ENCODE measurements around the gene ZNF19. TPM values are rescaled to one million over a fixed set of nuclear protein-coding genes. Genes with fewer than 3 reads are reported as not detected.

ZNF19 gene
- total RNA-seq, 1 experiment from 2014 or later = 4.7 TPM

GRCh38 chr16:71428883-71429282 is 60.2 kb downstream of the ZNF19 start:
- no peak for DNase-seq
- no peak overlapping the region for H4K8ac ChIP-seq (replicated peaks; ENCODE audit: insufficient read length, low read depth, low read length)
- no peak overlapping the region for H3K56ac ChIP-seq (ENCODE audit: insufficient read length, low read depth, low read length)
- no peak overlapping the region for H3K27ac Mint-ChIP-seq
- peaks cover 0 to 4% of the 10 kb centered on the region in 2 experiments; a peak in 2 of 5 replicates for H3K9me3 Mint-ChIP-seq
- WGBS (ENCODE audit: extremely low coverage, insufficient read length, low lambda C conversion rate) = no CpG with 5 or more reads among the region's 2 CpGs
- H3K79me2 ChIP-seq (ENCODE audit: insufficient read depth, low read length) = no peaks in the 10 kb centered on the region
- no peaks in the 10 kb centered on the region for H4K20me1 ChIP-seq (ENCODE audit: control insufficient read depth, insufficient read depth, insufficient read length)
- no peaks in the 10 kb centered on the region for H3K27me3 ChIP-seq (ENCODE audit: insufficient read depth, low read length)
- H2BK12ac ChIP-seq (ENCODE audit: insufficient read length, low read depth, low read length) = no peak overlapping the region
- no peak overlapping the region for H3K4ac ChIP-seq (ENCODE audit: low read depth, low read length)
- no peaks in the 10 kb centered on the region for H3K4me1 ChIP-seq (ENCODE audit: insufficient read depth, low read length)
- H3K23me2 ChIP-seq (ENCODE audit: insufficient read length, low read depth, low read length, poor library complexity, severe bottlenecking) = no peaks in the 10 kb centered on the region
- no peak overlapping the region for H2BK15ac ChIP-seq (ENCODE audit: low read depth, low read length)
- no peak overlapping the region for H2AK5ac ChIP-seq (ENCODE audit: insufficient read length, low read length)
- no peak overlapping the region for H4K91ac ChIP-seq (ENCODE audit: insufficient read length, low read depth, low read length)
- no peaks in the 10 kb centered on the region for H3K79me1 ChIP-seq (ENCODE audit: insufficient read depth, low read depth, low read length, poor library complexity, severe bottlenecking)
- H3K4me2 ChIP-seq (ENCODE audit: insufficient read depth, insufficient read length, low read length) = no peak overlapping the region
- H3K9me3 ChIP-seq (ENCODE audit: control insufficient read depth, low read depth, low read length) = no peaks in the 10 kb centered on the region
- no peak overlapping the region for H3K4me3 Mint-ChIP-seq
- H2AFZ ChIP-seq (ENCODE audit: low read length) = no peak overlapping the region
- H2BK20ac ChIP-seq (ENCODE audit: low read depth, low read length, poor library complexity, severe bottlenecking) = no peak overlapping the region
- no peak overlapping the region for H4K5ac ChIP-seq (ENCODE audit: insufficient read length, low read depth, low read length)
- H3K4me1 Mint-ChIP-seq = peaks cover 15 to 19% of the 10 kb centered on the region in 2 experiments
- H3T11ph ChIP-seq (ENCODE audit: low read length) = no peak overlapping the region
- H3K36me3 Mint-ChIP-seq (ENCODE audit: insufficient read depth in 1 of 3, low read depth in 3 of 3) = peaks cover 0 to 2% (median 0%) of the 10 kb centered on the region in 3 experiments; a peak in 1 of 7 replicates
- no peak overlapping the region for H3K18ac ChIP-seq (ENCODE audit: insufficient read length, low read depth, low read length)
- H2BK5ac ChIP-seq (ENCODE audit: insufficient read length, low read length) = no peak overlapping the region
- TF ChIP-seq CTCF (conservative IDR thresholded peaks at IDR 0.05) = no peak
- H3K14ac ChIP-seq (ENCODE audit: insufficient read depth, low read length) = no peak overlapping the region
- H2BK120ac ChIP-seq (ENCODE audit: low read depth, low read length, poor library complexity, severe bottlenecking) = no peak overlapping the region
- no peak overlapping the region for H3K27ac ChIP-seq (ENCODE audit: insufficient read length, low read depth, low read length)
- H3K9ac ChIP-seq (ENCODE audit: extremely low read depth, insufficient read length, low read length) = no peak overlapping the region
- no peak overlapping the region for H3K23ac ChIP-seq (ENCODE audit: insufficient read length, low read depth, low read length)
- peaks cover 52% of the 10 kb centered on the region for H3K27me3 Mint-ChIP-seq (ENCODE audit: low read depth)

Data from H9 (cell line).